Transverse colon (tissue), 4 donors: ENCODE results near the gene CBL.

Experiments used
- CTCF ChIP-seq, 5 experiments: fragments of 200-600 bp in 3 of 5; fragments of 450-650 bp in 2 of 5; sonication (generic) in 3 of 5; IDR thresholded peaks; 1 replicate in 2 of 5; 2 replicates in 3 of 5; pipeline ENCODE4 v1.5.1; 2016 to 2017; ENCODE audit warnings: antibody characterized with exemption in 5 of 5, inconsistent platforms in 3 of 5, mild to moderate bottlenecking in 2 of 5, moderate library complexity in 1 of 5
- EP300 ChIP-seq: sonication (generic); formaldehyde crosslinking; IDR thresholded peaks from one replicate; pipeline ENCODE4 v1.6.1; 2017; ENCODE audit warnings: antibody characterized with exemption, low read depth
- POLR2A ChIP-seq: fragments of 450-650 bp; IDR thresholded peaks from one replicate; pipeline ENCODE4 v1.6.1; 2016; ENCODE audit warnings: antibody characterized with exemption, mild to moderate bottlenecking, moderate library complexity
- POLR2AphosphoS5 ChIP-seq, 3 donors: sonication (generic); formaldehyde crosslinking; IDR thresholded peaks; one replicate each; pipeline ENCODE4 v1.6.1; 2016; ENCODE audit warnings: antibody characterized with exemption in 3 of 3

GRCh38 chr11:119335655-119336543 is 129.8 kb downstream of the CBL start:
- TF ChIP-seq CTCF (IDR thresholded peaks at IDR 0.05) (no peak), POLR2A (no peak), POLR2AphosphoS5 (IDR thresholded peaks at IDR 0.05) (no peak), EP300 (no peak)
